G401.6 (cell line): Measurements from ENCODE around the gene PNKD.
A peak's percentile ranks its signal among the peaks of the same experiment; 100 is the strongest.
"Not testable (repeated sequence)": the region's sequence is repeated elsewhere in the genome, so short reads cannot be mapped to it uniquely, and the experiment has no call there.

Experiments
- FAIRE-seq: peaks from 2 replicates; lab custom pipeline; 2012; peaks lifted over from hg19 to GRCh38; lab: Jason Lieb, UNC

PNKD gene

DNA sequence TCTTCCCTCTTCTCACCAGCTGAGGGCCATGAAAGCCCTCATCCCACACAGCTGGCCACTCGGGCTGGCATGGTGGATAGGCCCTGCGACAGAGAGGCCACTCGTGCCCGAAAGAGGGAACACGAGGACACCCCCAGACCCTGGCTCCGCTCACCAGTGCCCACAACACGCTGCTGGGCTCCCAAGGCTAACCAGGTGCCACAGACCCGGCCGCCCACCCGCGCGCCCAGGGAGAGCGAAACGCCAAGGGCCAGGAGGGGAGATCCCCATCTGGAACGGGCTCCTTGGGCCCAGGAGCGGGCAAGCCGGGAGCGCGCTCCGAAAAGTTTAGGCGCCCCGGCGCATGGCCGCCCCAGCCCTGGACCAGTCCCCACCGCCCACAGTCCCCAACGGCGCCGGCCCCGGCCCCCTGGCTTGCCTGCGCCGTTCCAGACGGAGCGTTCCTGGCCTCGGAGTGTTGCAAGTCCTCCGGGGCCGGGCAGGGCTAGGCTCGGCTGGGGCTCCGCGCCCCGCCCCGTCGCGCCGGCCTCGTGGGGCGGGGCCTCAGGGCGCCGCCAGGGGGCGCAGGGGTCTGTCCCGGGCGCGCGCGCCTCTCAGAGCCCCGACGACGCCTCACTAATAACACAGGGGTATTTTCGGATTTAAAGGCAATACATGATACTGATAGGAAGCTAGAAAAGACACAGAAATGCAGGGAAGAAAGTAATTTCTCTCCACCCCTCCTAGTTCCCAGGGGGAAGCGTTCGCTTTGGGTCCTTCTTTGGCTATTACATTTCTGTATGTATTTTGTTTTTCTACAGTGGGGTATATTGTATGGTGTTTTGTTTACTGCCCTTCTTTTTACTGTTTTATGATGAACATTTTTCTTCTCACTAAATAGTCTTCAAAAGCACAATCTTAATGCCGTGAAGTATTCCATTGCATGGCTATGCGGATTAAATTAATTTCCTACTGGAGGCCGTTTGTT, 22.0 kb downstream of the PNKD start, which contains the start of gene TMBIM1:
TMBIM1 (minus strand) TSS at position 456 of the 967 bp plus-strand sequence. CDS start 10,362 bp downstream, outside the sequence.
- FAIRE-seq, result no peak

DNA sequence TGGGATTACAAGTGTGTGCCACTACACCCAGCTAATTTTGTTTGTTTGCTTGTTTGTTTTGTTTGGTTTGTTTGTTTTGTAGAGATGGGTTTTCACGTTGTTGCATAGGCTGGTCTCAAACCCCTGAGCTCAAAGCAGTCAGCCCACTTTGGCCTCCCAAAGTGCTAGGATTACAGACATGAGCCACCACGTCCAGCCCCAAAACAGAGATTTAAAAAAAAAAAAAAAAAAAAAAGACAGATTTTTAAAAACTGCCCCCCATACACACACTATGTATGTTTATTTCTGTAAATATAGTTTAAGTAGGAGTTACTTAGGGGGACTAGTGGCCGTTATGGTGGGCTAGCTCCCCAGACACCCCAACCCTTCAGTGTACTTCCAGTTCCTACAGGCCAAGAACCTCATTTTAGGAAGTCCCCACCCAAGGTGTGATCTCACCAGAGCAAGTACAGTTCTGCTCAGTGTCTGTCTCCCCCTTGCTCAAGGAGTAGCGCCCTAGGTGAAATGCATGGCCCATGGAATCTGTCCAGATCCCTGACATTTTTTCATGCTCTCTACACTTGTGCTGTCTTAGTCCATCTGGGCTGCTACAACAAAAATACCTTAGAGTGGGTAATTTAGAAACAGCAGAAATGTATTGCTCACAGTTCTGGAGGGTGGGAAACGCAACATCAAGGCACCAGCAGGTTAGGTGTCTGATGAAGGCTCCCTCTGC, 23.6 kb downstream of the PNKD start:
- no peak for FAIRE-seq

DNA sequence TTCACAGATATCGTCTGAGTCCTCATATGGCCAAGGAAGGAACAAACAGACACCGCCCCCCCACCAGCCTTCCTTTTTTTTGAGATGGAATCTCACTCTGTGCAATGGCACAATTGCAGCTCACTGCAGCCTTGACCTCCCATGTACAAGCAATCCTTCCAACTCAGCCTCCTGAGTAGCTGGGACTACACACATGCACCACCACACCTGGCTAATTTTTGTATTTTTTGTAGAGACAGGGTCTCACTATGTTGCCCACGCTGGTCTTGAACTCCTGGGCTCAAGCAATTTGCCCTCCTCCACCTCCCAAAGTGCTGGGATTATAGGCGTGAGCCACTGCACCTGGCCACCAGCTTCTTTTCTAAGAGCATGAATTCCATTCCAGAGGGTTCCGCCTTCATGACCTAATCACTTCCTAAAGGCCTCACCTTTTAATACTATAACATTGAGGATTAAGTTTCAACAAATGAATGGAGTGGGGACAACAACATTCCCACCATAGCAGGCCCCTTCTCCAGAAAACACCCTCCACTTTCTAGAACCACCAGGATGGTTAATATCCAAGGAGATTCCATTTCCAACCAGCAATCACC, 24.2 kb downstream of the PNKD start:
- no peak for FAIRE-seq

DNA sequence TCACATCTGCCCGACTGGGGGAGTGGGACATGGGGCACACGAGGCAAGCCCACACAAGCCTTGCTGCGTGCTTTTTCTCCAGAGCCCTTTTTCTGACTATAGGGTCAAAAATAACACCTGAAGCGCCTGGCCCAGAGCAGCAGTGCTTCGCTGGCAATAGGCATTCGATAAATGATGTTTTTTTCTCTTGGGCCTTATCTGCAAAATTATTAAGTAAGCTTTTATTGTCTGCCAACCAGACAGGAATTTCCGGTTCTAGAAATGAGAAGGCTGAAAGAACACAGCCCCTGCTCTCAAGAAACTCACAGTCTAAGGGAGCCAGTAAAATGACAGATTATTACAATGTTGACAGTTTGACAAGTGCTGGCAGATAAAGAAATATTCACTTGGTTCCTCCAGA, 24.7 kb downstream of the PNKD start:
- FAIRE-seq, result no peak

DNA sequence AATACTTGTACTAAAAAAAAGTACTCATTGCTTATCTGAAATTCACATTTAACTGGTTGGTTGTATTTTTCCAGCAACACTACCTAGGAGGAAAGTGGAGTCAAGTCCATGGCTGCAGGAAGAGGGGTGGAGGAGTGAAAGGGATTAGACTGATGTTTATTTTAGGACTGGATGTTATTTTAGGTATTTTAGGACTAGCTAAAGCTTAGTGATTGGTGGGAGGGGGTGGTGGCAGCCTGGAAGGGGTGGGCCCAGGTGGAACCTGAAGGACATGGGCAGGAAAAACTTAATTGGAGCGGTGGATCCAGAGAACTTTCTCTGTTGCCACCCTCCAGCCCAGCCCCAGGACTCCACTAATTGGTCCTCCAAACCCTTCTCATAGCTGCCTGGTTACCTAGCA, 25.9 kb downstream of the PNKD start:
- no peak for FAIRE-seq

DNA sequence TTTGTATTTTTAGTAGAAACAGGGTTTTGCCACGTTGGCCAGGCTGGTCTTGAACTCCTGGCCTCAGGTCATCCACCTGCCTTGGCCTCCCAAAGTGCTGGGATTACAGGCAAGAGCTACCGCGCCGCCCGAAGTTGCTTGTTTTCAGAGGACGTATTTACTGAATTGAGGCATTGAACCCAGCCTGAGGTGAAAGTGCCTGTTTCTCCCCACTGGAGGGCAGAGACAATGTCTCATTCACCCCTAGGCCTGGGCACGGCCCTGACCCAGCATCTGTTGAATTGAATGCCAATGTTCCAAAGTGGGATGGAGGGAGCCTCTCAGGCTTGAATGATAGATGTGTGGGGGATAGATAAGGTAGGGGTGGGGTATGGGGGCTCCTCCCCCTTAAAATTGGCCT, 26.5 kb downstream of the PNKD start:
- no peak for FAIRE-seq

DNA sequence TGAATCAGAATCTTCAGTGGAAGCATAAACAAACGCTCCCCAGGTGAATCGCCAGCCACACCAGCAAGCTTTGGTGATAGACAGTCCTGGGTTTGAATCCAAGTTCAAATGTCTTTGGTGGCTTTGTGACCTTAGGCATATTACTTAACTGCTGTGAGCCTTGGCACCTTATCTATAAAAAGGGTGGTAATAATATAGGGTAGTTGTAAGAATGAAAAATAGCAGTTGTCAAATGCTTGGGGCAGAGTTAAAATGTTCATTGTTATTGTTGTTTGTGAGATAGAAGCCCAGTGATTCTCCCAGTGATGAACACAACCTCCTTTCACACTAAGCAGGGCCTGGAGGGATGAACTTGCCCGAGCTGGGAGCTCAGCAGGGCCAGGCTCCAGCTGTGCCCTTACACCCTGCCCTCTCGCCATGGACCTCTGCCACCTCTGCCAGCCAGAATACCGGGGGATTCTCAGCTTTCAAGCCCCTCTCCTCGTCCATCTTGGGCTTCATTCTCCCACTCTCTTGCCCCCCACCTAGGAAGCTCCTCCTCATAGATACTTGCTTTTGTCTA, 28.1 kb downstream of the PNKD start:
- no peak for FAIRE-seq

DNA sequence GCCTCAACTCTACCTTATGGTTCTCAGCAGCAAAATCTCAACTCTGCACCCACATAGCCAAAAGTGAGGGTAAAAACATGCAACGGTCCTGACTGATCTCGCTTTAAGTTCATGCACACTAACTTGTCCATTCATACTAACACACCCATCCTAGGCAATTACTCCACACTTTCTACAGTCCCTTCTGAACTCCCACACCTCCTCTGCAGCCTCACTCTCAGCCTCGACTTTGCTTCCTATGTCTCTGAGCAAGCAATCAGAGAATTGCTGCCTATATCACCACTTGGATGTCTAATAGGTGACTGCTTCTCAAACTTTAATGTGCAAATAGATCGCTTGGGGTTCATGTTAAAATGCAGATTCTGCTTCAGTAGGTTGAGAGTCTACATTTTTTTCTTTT, 29.8 kb downstream of the PNKD start:
- FAIRE-seq, result no peak

DNA sequence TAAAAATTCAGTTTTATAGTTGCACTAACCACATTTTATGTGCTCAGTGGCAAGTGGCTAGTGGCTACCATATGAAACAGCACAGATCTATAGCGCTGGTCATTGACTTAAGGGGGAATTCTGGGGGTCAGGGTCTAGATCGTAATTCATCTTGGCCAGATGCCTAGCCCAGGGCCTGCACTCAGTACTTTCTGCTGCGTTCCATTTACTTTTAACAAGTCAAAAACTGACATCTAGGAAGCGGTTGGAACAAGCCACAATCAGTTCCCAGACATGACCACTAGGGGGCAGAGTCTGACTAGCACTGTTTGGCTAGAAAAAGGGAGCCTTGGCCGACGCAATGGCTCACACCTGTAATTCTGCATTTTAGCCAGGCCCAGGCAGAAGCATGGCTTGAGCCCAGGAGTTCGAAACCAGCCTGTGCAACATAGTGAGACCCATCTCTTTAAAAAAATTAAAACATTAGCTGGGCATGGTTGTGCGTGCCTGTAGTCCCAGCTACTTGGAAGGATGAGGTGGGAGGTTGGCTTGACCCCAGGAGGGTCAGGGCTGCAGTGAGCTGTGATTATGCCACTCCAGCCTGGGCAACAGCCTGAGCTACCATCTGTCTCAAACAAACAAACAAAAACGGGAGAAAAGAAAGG, 31.0 kb downstream of the PNKD start:
- FAIRE-seq, result peak; percentile 96

DNA sequence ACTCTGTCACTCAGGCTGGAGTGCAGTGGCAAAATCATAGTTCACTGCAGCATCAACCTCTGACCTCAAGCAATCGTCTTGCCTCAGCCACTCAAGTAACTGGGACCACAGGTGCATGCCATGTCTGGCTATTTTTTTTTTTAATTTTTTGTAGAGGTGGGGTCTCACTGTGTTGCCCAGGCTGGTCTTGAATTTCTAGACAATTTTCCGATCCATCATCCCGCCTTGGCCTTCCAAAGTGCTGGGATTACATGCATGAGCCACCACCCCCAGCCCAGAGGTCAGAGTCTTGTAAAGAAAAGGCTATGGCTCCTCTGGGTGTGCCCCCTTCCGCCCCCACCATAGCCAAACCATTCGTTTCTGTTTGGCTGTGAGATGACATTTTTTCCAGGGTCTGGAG, 35.1 kb downstream of the PNKD start:
- FAIRE-seq, result no peak

DNA sequence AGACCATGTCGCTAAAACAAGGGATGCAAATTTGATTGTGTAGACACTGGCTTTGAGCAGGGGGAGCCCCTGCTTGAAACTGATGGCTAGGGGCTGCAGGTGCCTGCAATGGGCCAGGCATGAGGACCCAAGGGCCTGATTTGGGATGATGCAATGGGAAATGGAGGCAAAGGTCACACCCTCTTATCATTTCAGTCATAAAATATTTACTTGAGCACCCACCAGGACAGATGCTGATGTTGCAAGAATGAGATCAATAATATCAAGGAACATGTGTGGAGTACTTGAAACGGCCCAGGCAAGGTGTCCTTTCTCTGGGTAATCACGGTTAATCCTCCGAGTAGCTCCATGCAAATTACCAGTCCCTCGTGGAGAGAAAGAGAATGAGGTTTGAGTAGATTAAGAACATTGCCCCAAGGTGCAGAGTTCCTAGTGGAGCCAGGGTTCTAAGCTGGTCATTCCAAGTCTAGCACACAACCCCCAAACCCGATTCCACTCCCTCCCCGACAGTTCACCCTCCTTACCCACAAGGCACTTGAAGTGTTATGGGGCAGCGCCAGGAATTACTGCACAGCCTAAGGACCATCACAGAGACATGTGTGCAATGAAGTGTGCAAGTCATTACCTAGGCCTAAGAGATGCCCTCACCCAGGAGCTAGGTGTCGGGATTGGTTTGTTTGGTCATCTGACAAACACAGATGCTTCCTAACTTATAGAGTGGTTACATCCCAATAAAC, 36.0 kb downstream of the PNKD start:
- FAIRE-seq, result no peak

DNA sequence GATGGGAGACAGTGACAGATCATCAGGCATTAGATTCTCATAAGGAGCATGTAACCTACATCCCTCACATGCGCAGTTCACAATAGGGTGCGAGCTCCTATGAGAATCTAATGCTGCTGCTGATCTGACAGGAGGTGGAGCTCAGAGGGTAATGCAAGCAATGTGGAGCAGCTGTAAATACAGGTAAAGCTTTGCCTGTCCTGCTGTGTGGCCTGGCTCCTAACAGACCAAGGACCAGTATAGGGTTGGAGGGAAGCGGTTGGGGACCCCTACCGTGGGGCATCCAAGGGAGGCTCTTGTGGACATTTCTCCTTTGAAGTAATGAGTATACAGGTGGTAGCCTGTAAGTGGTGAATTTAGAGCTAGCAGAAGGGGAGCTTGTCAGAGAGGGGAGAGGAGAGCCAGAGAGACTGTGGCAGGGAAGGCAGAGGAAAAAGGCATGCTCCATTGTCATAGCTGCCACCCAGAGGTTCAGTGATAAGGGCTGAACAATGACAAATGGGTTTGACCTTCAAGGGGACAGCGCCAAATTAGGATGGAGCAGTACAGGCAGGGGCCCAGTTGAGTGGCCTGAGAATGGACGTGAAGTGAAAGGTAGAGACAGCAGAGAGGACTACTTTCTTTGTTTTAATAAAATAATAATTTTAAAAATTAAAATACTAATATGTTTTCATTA, 37.2 kb downstream of the PNKD start:
- FAIRE-seq, result no peak

DNA sequence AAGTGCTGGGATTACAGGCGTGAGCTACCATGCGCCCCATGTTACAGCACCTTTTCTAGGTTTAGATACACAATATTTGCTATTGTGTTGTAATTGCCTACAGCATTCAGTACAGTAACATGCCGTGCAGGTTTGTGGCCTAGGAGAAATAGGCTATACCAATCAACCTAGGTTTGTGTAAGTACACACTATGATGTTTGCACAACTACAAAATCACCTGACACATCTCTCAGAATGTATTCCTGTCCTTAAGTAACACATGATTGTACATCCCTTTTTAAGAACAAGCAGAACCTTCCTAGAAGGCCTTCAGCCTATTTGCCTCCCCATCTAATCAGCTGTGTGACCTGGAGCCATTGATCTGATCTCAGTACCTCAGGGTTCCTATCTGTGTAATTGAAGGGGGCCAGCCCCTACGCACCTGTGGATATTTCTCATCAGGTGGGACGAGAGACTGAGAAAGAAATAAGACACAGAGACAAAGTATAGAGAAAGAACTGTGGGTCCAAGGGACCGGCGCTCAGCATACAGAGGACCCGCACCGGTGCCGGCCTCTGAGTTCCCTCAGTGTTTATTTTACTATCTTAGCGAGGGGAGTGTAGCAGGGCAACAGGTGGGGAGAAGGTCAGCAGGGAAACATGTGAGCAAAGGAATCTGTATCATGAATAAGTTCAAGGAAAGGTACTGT, 40.7 kb downstream of the PNKD start:
- FAIRE-seq, result no peak

DNA sequence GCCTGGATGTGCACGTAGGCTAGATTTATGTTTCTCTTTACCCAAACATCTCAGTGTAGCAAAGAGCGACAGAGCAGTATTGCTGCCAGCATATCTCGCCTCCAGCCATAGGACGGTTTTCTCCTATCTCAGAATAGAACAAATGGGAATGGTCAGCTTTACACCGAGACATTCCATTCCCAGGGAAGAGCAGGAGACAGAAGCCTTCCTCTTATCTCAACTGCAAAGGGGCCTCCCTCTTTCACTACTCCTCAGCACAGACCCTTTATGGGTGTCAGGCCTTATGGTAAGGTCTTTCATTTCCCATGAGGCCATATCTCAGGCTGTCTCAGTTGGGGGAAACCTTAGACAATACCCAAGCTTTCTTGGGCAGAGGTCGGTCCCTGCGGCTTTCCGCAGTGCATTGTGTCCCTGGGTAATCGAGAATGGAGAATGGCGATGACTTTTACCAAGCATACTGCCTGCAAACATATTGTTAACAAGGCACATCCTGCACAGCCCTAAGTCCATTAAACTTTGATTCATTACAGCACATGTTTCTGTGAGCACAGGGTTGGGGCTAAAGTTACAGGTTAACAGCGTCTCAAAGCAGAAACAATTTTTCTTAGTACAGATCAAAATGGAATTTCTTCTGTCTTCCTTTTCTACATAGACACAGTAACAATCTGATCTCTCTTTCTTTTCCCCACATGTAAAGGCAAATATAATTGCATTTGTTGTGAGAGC, 41.4 kb downstream of the PNKD start:
- FAIRE-seq, result not testable (repeated sequence)

DNA sequence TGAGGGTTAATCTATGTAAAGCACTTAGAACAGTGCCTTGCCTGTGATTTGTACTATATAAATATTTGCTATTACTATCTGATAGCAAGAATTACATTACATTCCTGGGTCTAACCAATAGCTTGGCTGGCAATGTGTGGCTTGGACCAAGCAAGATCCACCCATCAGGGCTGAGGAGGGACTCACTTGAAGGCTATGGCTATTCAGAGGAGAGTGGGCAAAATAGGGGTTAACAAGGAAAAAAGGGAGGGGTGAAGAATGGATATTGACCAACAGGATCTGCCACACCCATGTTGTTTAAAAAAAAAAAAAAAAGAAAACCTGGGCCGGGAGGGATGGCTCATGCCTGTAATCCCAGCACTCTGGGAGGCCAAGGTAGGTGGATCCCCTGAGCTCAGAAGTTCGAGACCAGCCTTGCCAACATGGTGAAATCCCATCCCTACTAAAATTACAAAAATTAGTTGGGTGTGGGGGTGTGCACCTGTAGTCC, 42.0 kb downstream of the PNKD start:
- no peak for FAIRE-seq

DNA sequence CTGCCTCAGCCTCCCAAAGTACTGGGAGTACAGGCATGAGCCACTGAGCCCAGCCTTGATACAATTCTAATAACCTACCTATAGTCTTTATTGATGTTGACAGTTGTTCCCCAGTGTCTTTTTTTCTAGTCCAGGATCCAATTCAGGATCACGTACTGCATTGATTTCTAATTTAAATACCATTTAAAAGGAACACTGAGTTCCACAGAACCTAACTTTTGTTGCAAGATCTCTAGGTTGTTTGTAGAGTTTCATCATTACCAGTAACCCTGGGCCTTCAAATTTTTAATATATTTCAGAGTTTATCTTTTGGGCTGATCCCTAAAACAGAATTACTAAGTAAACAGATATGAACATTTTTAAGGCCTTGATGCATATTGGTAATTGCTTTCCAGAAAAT, 43.0 kb downstream of the PNKD start:
- FAIRE-seq, result no peak

DNA sequence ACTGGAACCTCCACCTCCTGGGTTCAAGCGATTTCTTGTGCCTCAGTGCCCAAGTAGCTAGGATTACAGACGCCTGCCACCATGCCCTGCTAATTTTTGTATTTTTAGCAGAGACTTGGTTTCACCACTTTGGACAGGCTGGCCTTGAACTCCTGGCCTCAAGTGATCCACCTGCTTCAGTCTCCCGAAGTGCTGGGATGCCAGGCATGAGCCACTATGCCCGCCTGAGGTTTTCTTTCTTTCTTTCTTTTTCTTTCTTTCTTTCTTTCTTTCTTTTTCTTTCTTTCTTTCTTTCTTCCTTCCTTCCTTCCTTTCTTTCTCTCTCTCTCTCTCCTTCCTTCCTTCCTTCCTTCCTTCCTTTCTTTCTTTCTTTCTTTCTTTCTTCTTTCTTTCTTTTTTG, 44.4 kb downstream of the PNKD start:
- FAIRE-seq, result not testable (repeated sequence)

DNA sequence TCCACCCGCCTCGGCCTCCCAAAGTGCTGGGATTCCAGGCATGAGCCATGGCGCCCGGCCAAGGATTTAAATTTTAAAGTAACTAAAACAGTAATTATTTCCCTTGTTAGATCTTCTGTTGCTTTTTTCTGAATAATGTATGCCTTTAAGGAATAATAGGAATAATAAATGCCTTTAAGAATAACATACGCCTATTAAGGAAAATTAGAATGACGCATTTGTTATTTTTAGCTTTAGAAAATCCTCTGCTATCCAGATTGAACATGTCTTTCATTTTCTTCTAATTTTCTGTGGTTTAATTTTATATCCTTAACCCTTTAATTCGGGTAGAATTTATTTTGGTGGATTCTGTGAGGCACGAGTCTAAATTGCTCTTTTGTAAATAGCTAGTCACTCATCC, 45.1 kb downstream of the PNKD start:
- FAIRE-seq, result no peak

DNA sequence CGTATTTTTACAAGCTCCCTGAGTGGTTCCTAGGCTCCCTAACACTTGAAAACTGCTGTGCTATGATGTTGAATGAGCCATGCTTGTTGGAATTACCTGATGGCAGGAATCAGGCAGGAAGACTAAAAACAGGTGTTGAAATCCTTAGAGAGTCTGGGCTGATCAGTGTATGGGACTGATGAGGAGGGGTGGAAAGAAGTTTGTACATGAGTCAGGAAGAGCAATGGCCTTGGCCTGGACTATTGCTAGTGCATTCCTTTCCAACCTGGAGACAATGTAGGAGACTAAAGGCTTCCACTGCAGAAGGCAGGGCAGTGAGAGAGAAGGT, 46.9 kb downstream of the PNKD start:
- FAIRE-seq, result no peak

DNA sequence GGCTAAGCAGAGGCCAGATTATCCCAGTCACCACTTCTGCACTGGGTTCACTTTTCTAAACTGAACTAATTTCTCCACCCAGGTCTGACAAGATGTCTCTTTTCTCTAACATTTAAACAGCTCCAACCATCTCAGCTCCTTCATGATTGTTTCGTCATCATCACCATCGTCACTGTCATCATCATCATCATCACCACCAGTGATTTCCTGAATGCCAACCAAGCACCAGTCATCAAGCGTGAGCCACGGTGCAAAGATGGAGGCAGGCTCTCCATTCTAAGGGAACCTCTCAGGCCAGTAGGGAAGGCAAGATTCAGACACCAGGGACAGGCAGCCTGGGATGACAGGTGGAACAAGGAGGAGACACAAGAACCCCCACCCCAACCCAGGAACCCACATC, 47.5 kb downstream of the PNKD start:
- no peak for FAIRE-seq
